HCT116 (cell line): ENCODE measurements around the gene GGT5. TPM values are rescaled to one million over a fixed set of nuclear protein-coding genes. Genes with fewer than 3 reads are reported as not detected.
"Not testable (repeated sequence)": the region's sequence is repeated elsewhere in the genome, so short reads cannot be mapped to it uniquely, and the experiment has no call there.

Experiments
- ATAC-seq: fragments of 200-7000 bp; cut with Tn5 transposase; 2 replicates; pipeline ENCODE4 v1.9.1; 2020; ENCODE audit warnings: mild to moderate bottlenecking, moderate library complexity
- BruUV-seq: library from RNA; stranded (reverse); fragments of 400-500 nt; replicated peaks from 2 replicates; lab custom pipeline; 2021; lab: Mats Ljungman, UMichigan
- CTCF ChIA-PET: fragments of 300-600 bp; sonication (Branson Sonifier 250); formaldehyde crosslinking; loops from one replicate; lab custom pipeline; 2021; ENCODE audit warnings: antibody characterized with exemption; lab: Charles Lee
- POLR2A ChIA-PET: fragments of 300-600, 350-600 bp; sonication (Branson Sonifier 250); formaldehyde crosslinking; loops from one replicate; lab custom pipeline; 2021; ENCODE audit warnings: antibody characterized with exemption; lab: Charles Lee
- RAD21 ChIA-PET, 2 experiments: fragments of 300-600 bp; sonication (Branson Sonifier 250); formaldehyde crosslinking; loops; one replicate each; lab custom pipeline; 2023; ENCODE audit warnings: low total read pairs in 2 of 2; ENCODE audit not compliant: uncharacterized antibody in 2 of 2, unreplicated experiment in 2 of 2, low non-redundant PET in 1 of 2; lab: Charles Lee
- DNase-seq: peaks from one replicate; pipeline ENCODE4 v3.0.0-alpha.2; 2010; ENCODE audit warnings: low read depth, low spot score
- H2AFZ ChIP-seq: fragments of 200-600 bp; shearing (Covaris generic), sonication (generic); 2 replicates; pipeline ENCODE4 v1.6.1; 2017; ENCODE audit warnings: low read depth, mixed run types, mixed read lengths, antibody characterized with exemption, low read length; ENCODE audit not compliant: poor library complexity, severe bottlenecking
- H3K27ac ChIP-seq: 2 replicates; pipeline ENCODE4 v1.5.1; 2012; ENCODE audit warnings: low read depth, low read length
- H3K27me3 ChIP-seq: fragments of 200-600 bp; sonication (generic); 2 replicates; pipeline ENCODE4 v1.6.1; 2016; ENCODE audit warnings: mixed run types, low read length, mixed read lengths; ENCODE audit not compliant: insufficient read depth
- H3K36me3 ChIP-seq, 2 experiments: fragments of 200-500 bp in 1 of 2; fragments of 200-600 bp in 1 of 2; sonication (Bioruptor generic) in 1 of 2; sonication (generic) in 1 of 2; 2 replicates each; pipeline versions ENCODE4 v1.5.1 to v1.6.1; 2014 to 2016; ENCODE audit warnings: low read length in 2 of 2, inconsistent platforms in 1 of 2, mixed read lengths in 1 of 2, mixed run types in 1 of 2; ENCODE audit not compliant: insufficient read depth in 2 of 2, control insufficient read depth in 1 of 2
- H3K4me1 ChIP-seq, 2 experiments: fragments of 200-600 bp in 1 of 2; sonication (generic) in 1 of 2; 2 replicates each; pipeline versions ENCODE4 v1.5.1 to v1.6.1; 2012 to 2017; ENCODE audit warnings: low read length in 2 of 2, inconsistent platforms in 1 of 2, mild to moderate bottlenecking in 1 of 2, mixed read lengths in 1 of 2, mixed run types in 1 of 2, moderate library complexity in 1 of 2; ENCODE audit not compliant: insufficient read depth in 2 of 2, control insufficient read depth in 1 of 2
- H3K4me2 ChIP-seq: fragments of 200-600 bp; sonication (generic); 2 replicates; pipeline ENCODE4 v1.6.1; 2017; ENCODE audit warnings: mixed run types, low read length, mixed read lengths
- H3K4me3 ChIP-seq, 2 experiments: fragments of 200-600 bp in 1 of 2; sonication (generic) in 1 of 2; replicated peaks in 1 of 2; 2 replicates each; pipeline ENCODE4 v1.5.1; 2011 to 2016; ENCODE audit warnings: low read length in 2 of 2, control low read depth in 1 of 2, low read depth in 1 of 2, mild to moderate bottlenecking in 1 of 2, mixed read lengths in 1 of 2, mixed run types in 1 of 2
- H3K79me2 ChIP-seq: fragments of 200-600 bp; sonication (generic); 2 replicates; pipeline ENCODE4 v1.6.1; 2017; ENCODE audit warnings: mild to moderate bottlenecking, mixed run types, low read length, moderate library complexity, mixed read lengths; ENCODE audit not compliant: insufficient read depth
- H3K9ac ChIP-seq: fragments of 200-600 bp; sonication (generic); 2 replicates; pipeline ENCODE4 v1.6.1; 2016; ENCODE audit warnings: low read length, mixed read lengths
- H3K9me2 ChIP-seq: fragments of 200-600 bp; sonication (generic), shearing (Covaris generic); 2 replicates; pipeline ENCODE4 v1.6.1; 2017; ENCODE audit warnings: mixed run types, mild to moderate bottlenecking, moderate library complexity; ENCODE audit not compliant: insufficient read depth
- H3K9me3 ChIP-seq, 2 experiments: fragments of 200-500 bp in 1 of 2; fragments of 200-600 bp in 1 of 2; sonication (Bioruptor generic) in 1 of 2; sonication (generic) in 1 of 2; 2 replicates each; pipeline ENCODE4 v1.6.1; 2014 to 2017; ENCODE audit warnings: low read length in 2 of 2, mixed read lengths in 2 of 2, inconsistent platforms in 1 of 2, low read depth in 1 of 2, mild to moderate bottlenecking in 1 of 2, mixed run types in 1 of 2, moderate library complexity in 1 of 2; ENCODE audit not compliant: control insufficient read depth in 1 of 2, insufficient read depth in 1 of 2
- H4K20me1 ChIP-seq: fragments of 200-600 bp; sonication (generic), shearing (Covaris generic); 2 replicates; pipeline ENCODE4 v1.6.1; 2017; ENCODE audit warnings: mixed run types, mild to moderate bottlenecking, moderate library complexity; ENCODE audit not compliant: insufficient read depth
- CTCF ChIP-seq, 3 experiments: fragments of 200-600 bp in 1 of 3; sonication (generic) in 1 of 3; IDR thresholded peaks in 2 of 3; conservative IDR thresholded peaks in 1 of 3; 2 replicates each; pipeline ENCODE4 v1.5.1; 2012 to 2017; ENCODE audit warnings: low read depth in 2 of 3, low read length in 2 of 3, antibody characterized with exemption in 1 of 3, borderline replicate concordance in 1 of 3, control low read depth in 1 of 3, mild to moderate bottlenecking in 1 of 3, mixed read lengths in 1 of 3, mixed run types in 1 of 3, moderate library complexity in 1 of 3; ENCODE audit not compliant: insufficient read depth in 1 of 3
- intact Hi-C: fragments of 100-400 bp; cut with micrococcal nuclease; formaldehyde crosslinking; loops from 2 replicates; pipeline ENCODE4 v1.10.0; 2022
- total RNA-seq: library from RNA; stranded (reverse); gene quantifications from one replicate; pipeline ENCODE4 v1.2.1, GENCODE V29; 2021; ENCODE audit not compliant: unreplicated experiment

The GGT5 gene
- total RNA-seq, 1 experiment from 2014 or later, result 0.57 TPM

GRCh38 chr22:24274696-24275405 lies 30.0 kb upstream of the GGT5 start:
- H3K27me3 ChIP-seq, H2AFZ ChIP-seq, H3K36me3 ChIP-seq, BruUV-seq, H3K27ac ChIP-seq, H3K4me3 ChIP-seq, H3K9me3 ChIP-seq, ATAC-seq, H3K4me2 ChIP-seq, RAD21 ChIA-PET, H4K20me1 ChIP-seq, H3K9ac ChIP-seq, POLR2A ChIA-PET, H3K9me2 ChIP-seq, CTCF ChIA-PET, DNase-seq: not testable (repeated sequence)
- TF ChIP-seq CTCF (IDR thresholded peaks at IDR 0.05 in 2 of 3, conservative IDR thresholded peaks at IDR 0.05 in 1 of 3; ENCODE audit: borderline replicate concordance in 1 of 3, insufficient read depth in 1 of 3, low read depth in 2 of 3, low read length in 2 of 3), result peak in 1 of 3 experiments; percentile 22; a peak in 1 of 6 replicates
- Histone ChIP-seq H3K4me1 (peaks cover 17 to 30% of the 10 kb centered on the region in 2 experiments), H3K79me2 (peaks cover 80% of the 10 kb centered on the region)
- intact Hi-C loops, result loop anchor here (5.0 kb wide), 1 partner anchor 252 kb away; no protein-coding TSS in a partner anchor

- not testable (repeated sequence) for H3K9ac ChIP-seq
These were observed 29.0 kb upstream of the GGT5 start for GRCh38 chr22:24273906-24274305.

GRCh38 chr22:24273031-24273430 lies 28.1 kb upstream of the GGT5 start:
- H3K36me3 ChIP-seq, H3K27ac ChIP-seq, H3K4me2 ChIP-seq, H3K4me3 ChIP-seq, CTCF ChIA-PET, POLR2A ChIA-PET, H3K27me3 ChIP-seq, RAD21 ChIA-PET, BruUV-seq, H4K20me1 ChIP-seq, H3K9me3 ChIP-seq, H2AFZ ChIP-seq, H3K9ac ChIP-seq, ATAC-seq, DNase-seq, H3K9me2 ChIP-seq: not testable (repeated sequence)
- peaks cover 19 to 31% of the 10 kb centered on the region in 2 experiments for H3K4me1 ChIP-seq
- intact Hi-C loops, result loop anchor here (5.0 kb wide), 1 partner anchor 254 kb away; no protein-coding TSS in a partner anchor
- H3K79me2 ChIP-seq, result peaks cover 67% of the 10 kb centered on the region

More at GRCh38 chr22:24273906-24274305, 29.0 kb upstream of the GGT5 start:
- POLR2A ChIA-PET, DNase-seq, H3K4me3 ChIP-seq, H3K27ac ChIP-seq, H3K36me3 ChIP-seq, ATAC-seq, H3K9me2 ChIP-seq, H3K9me3 ChIP-seq, H3K27me3 ChIP-seq, CTCF ChIA-PET, BruUV-seq, H4K20me1 ChIP-seq, H2AFZ ChIP-seq, RAD21 ChIA-PET: not testable (repeated sequence)
- Histone ChIP-seq H3K4me1 (peaks cover 19 to 31% of the 10 kb centered on the region in 2 experiments), H3K4me2 (peak overlapping the region; percentile 6; the same call in 1 of the 2 replicates), H3K79me2 (peaks cover 71% of the 10 kb centered on the region)
- intact Hi-C loops, result loop anchor here (5.0 kb wide), 1 partner anchor 253 kb away; no protein-coding TSS in a partner anchor
